VCaP (cell line): Measurements from ENCODE around the gene MYCN.
"Not testable (repeated sequence)": the region's sequence is repeated elsewhere in the genome, so short reads cannot be mapped to it uniquely, and the experiment has no call there.

Experiments used
- H3K27ac ChIP-seq: fragments of 450-650 bp; 2 replicates; pipeline ENCODE4 v1.5.1; 2017
- CTCF ChIP-seq: fragments of 450-650 bp; conservative IDR thresholded peaks from 2 replicates; pipeline ENCODE4 v1.5.1; 2017; ENCODE audit warnings: mild to moderate bottlenecking, moderate library complexity

MYCN gene

GRCh38 chr2:15956230-15956629, 15.9 kb downstream of the MYCN start:
- no peak for TF ChIP-seq CTCF

GRCh38 chr2:15956751-15957736, 16.7 kb downstream of the MYCN start:
- TF ChIP-seq CTCF: no peak

More at GRCh38 chr2:15956230-15956629, 15.9 kb downstream of the MYCN start:
- peak overlapping the region; percentile 37; the same call in 1 of the 2 replicates for H3K27ac ChIP-seq

GRCh38 chr2:15957881-15958713, 17.7 kb downstream of the MYCN start:
- H3K27ac ChIP-seq: no peak overlapping the region
- TF ChIP-seq CTCF: no peak

More at GRCh38 chr2:15956751-15957736, 16.7 kb downstream of the MYCN start:
- H3K27ac ChIP-seq: no peak overlapping the region

GRCh38 chr2:15959331-15960153, 19.2 kb downstream of the MYCN start:
- H3K27ac ChIP-seq: no peak overlapping the region
- TF ChIP-seq CTCF: no peak

GRCh38 chr2:15960154-15960520, 19.8 kb downstream of the MYCN start:
- not testable (repeated sequence) for H3K27ac ChIP-seq

GRCh38 chr2:15963109-15963976, 23.0 kb downstream of the MYCN start:
- H3K27ac ChIP-seq: not testable (repeated sequence)

- no peak for TF ChIP-seq CTCF
Measured at GRCh38 chr2:15963977-15964670, 23.8 kb downstream of the MYCN start.

More at GRCh38 chr2:15963977-15964670, 23.8 kb downstream of the MYCN start:
- peak overlapping the region; percentile 52 for H3K27ac ChIP-seq
